Pancreas (tissue), 8 donors: Measurements from ENCODE around the gene XRN2. TPM values are rescaled to one million over a fixed set of nuclear protein-coding genes. Genes with fewer than 3 reads are reported as not detected.

ENCODE experiments used
- polyA plus RNA-seq, 2 donors: library from polyadenylated mRNA; stranded (reverse); fragments of 200-250 nt; gene quantifications; one replicate each; pipeline ENCODE4 v1.2.3, GENCODE V29; 2013
- total RNA-seq, 6 donors: library from RNA; stranded (reverse); fragmentation: NEBNext Ultra II Directional in 4 of 6; extraction: Animal tissue kit (Norgen Biotek cat#: 25700) in 4 of 6; gene quantifications; one replicate each; pipeline versions ENCODE4 v1.2.1 to v1.2.4, GENCODE V29; 2021 to 2023
- donor health status: healthy with polysubstance abuse.
- donor health status: DM: no; HTN: no; CAD: no; lungs with moderate emphysema.
- donor health status: DM: no; HTN: no; CAD: no.
- donor health status: Bipolar disorder and iron deficiency.
- donor health status: DM: yes; HTN: yes; CAD: no.
- donor health status: DM: no; HTN: no; CAD: no.
- donor health status: DM: no; HTN: no; CAD: no.
- donor health status: DM: yes; HTN: yes; CAD: no.

XRN2 gene
- total and polyA plus RNA-seq, 8 donors, result 10.0 to 33.6 (median 27.2) TPM

Other genes with a start within 250 kb of the XRN2 start
- gene LINC00237, start 197.0 kb upstream of the XRN2 start, total RNA-seq, result not detected
- gene LINC00237, start 197.0 kb upstream of the XRN2 start, polyA plus RNA-seq, result under 1 TPM in 1 of 2 donors, not detected in 1; 0.92 TPM
- 10 to 100 TPM in 5 of 6 donors, 1 to 10 TPM in 1; 8.5 to 28.7 (median 22.8) TPM for gene KIZ, start 177.2 kb upstream of the XRN2 start, total RNA-seq
- 10 to 100 TPM; 16.1 to 16.8 TPM for gene KIZ, start 177.2 kb upstream of the XRN2 start, polyA plus RNA-seq
- gene NKX2-4, start 94.2 kb downstream of the XRN2 start, total RNA-seq, result not detected
- gene NKX2-4, start 94.2 kb downstream of the XRN2 start, polyA plus RNA-seq, result not detected
- 1 to 10 TPM; 2.0 to 5.7 (median 3.0) TPM for gene NKX2-2, start 210.7 kb downstream of the XRN2 start, total RNA-seq
- gene NKX2-2, start 210.7 kb downstream of the XRN2 start, polyA plus RNA-seq, result 10 to 100 TPM; 11.5 to 28.7 TPM